Neural cell (in vitro differentiated cells): ENCODE measurements around the gene DNMT3B. TPM values are rescaled to one million over a fixed set of nuclear protein-coding genes. Genes with fewer than 3 reads are reported as not detected.

Experiments
- H2AFZ ChIP-seq: fragments of 200-600, 300-800 bp; sonication (generic), shearing (Covaris generic); 2 replicates; pipeline ENCODE4 v1.6.0; 2014; ENCODE audit warnings: low read depth, mild to moderate bottlenecking, antibody characterized with exemption, low read length, moderate library complexity
- H3F3A ChIP-seq: fragments of 200-600 bp; shearing (Covaris generic); 2 replicates; pipeline ENCODE4 v1.6.1; 2016; ENCODE audit warnings: mild to moderate bottlenecking, moderate library complexity, mixed read lengths, antibody characterized with exemption, low read length; ENCODE audit not compliant: insufficient read depth, poor library complexity, severe bottlenecking
- H3K27ac ChIP-seq: fragments of 200-600, 300-800 bp; sonication (generic), shearing (Covaris generic); 2 replicates; pipeline ENCODE4 v1.5.1; 2014; ENCODE audit warnings: mild to moderate bottlenecking, low read length, moderate library complexity
- H3K27me3 ChIP-seq: fragments of 300-800, 200-600 bp; sonication (generic), shearing (Covaris generic); 2 replicates; pipeline ENCODE4 v1.6.0; 2014; ENCODE audit warnings: mild to moderate bottlenecking, low read depth, low read length, moderate library complexity; ENCODE audit not compliant: insufficient read depth
- H3K36me3 ChIP-seq: fragments of 300-800, 200-600 bp; sonication (generic), shearing (Covaris generic); 2 replicates; pipeline ENCODE4 v1.5.1; 2014; ENCODE audit warnings: mild to moderate bottlenecking, antibody characterized with exemption, low read length, moderate library complexity; ENCODE audit not compliant: insufficient read depth
- H3K4me2 ChIP-seq: fragments of 300-800, 200-600 bp; sonication (generic), shearing (Covaris generic); 2 replicates; pipeline ENCODE4 v1.6.0; 2014; ENCODE audit warnings: mild to moderate bottlenecking, low read length
- H3K4me3 ChIP-seq: fragments of 300-800, 200-600 bp; sonication (generic), shearing (Covaris generic); 2 replicates; pipeline ENCODE4 v1.5.1; 2014; ENCODE audit warnings: mild to moderate bottlenecking, low read length, moderate library complexity
- H3K79me2 ChIP-seq: fragments of 200-600 bp; shearing (Covaris generic); replicated peaks from 2 replicates; pipeline ENCODE4 v1.6.0; 2014; ENCODE audit warnings: mild to moderate bottlenecking, low read length, moderate library complexity; ENCODE audit not compliant: insufficient read depth
- H3K9ac ChIP-seq: fragments of 300-800, 200-600 bp; sonication (generic), shearing (Covaris generic); 2 replicates; pipeline ENCODE4 v1.6.1; 2016; ENCODE audit warnings: mild to moderate bottlenecking, low read length, mixed read lengths
- H3K9me2 ChIP-seq: fragments of 200-600 bp; shearing (Covaris generic); 2 replicates; pipeline ENCODE4 v1.6.1; 2016; ENCODE audit warnings: mild to moderate bottlenecking, low read length, mixed read lengths; ENCODE audit not compliant: insufficient read depth
- H3K9me3 ChIP-seq: fragments of 200-600, 300-800 bp; sonication (generic), shearing (Covaris generic); 2 replicates; pipeline ENCODE4 v1.6.1; 2016; ENCODE audit warnings: mild to moderate bottlenecking, mixed run types, low read length, moderate library complexity, mixed read lengths
- H4K20me1 ChIP-seq: fragments of 200-600 bp; shearing (Covaris generic); 2 replicates; pipeline ENCODE4 v1.6.1; 2016; ENCODE audit warnings: mild to moderate bottlenecking, mixed run types; ENCODE audit not compliant: insufficient read depth
- CTCF ChIP-seq: fragments of 450-650 bp; IDR thresholded peaks from 2 replicates; pipeline ENCODE4 v1.5.1; 2014; ENCODE audit warnings: antibody characterized with exemption, mild to moderate bottlenecking, moderate library complexity; ENCODE audit not compliant: poor library complexity, severe bottlenecking
- EP300 ChIP-seq: fragments of 450-650 bp; conservative IDR thresholded peaks from 2 replicates; pipeline ENCODE4 v1.6.1; 2014; ENCODE audit warnings: antibody characterized with exemption, mild to moderate bottlenecking, moderate library complexity; ENCODE audit not compliant: poor library complexity, severe bottlenecking
- EZH2 ChIP-seq: fragments of 200-600, 300-800 bp; shearing (Covaris generic), sonication (generic); IDR thresholded peaks from 2 replicates; pipeline ENCODE4 v1.6.1; 2014; ENCODE audit warnings: antibody characterized with exemption, low read length, borderline replicate concordance, mild to moderate bottlenecking; ENCODE audit not compliant: insufficient read depth, poor library complexity, severe bottlenecking
- MXI1 ChIP-seq: fragments of 450-650 bp; conservative IDR thresholded peaks from 2 replicates; pipeline ENCODE4 v1.6.1; 2014; ENCODE audit warnings: antibody characterized with exemption, mild to moderate bottlenecking; ENCODE audit not compliant: poor library complexity, severe bottlenecking
- POLR2AphosphoS5 ChIP-seq: IDR thresholded peaks from 2 replicates; pipeline ENCODE4 v1.6.1; 2012
- RAD21 ChIP-seq: fragments of 450-650 bp; conservative IDR thresholded peaks from 2 replicates; pipeline ENCODE4 v1.6.1; 2014; ENCODE audit warnings: antibody characterized with exemption, mild to moderate bottlenecking, moderate library complexity
- REST ChIP-seq: IDR thresholded peaks from 2 replicates; pipeline ENCODE4 v1.6.1; 2012; ENCODE audit warnings: borderline replicate concordance
- SMC3 ChIP-seq: fragments of 450-650 bp; conservative IDR thresholded peaks from 2 replicates; pipeline ENCODE4 v1.6.1; 2014; ENCODE audit warnings: antibody characterized with exemption, mild to moderate bottlenecking, moderate library complexity; ENCODE audit not compliant: poor library complexity
- TAF1 ChIP-seq: IDR thresholded peaks from 2 replicates; pipeline ENCODE4 v1.6.1; 2012; ENCODE audit warnings: low read depth
- polyA plus RNA-seq: library from polyadenylated mRNA; depleted of rRNA; stranded (reverse); fragments of >200 nt; gene quantifications from 2 replicates; pipeline ENCODE4 v1.2.3, GENCODE V29; 2014

The DNMT3B gene
- polyA plus RNA-seq, 1 donor from 2014 or later: 8.7 TPM

- Histone ChIP-seq H3K9me3 (no peaks in the 10 kb centered on the region), H3K36me3 (no peaks in the 10 kb centered on the region), H4K20me1 (no peaks in the 10 kb centered on the region), H3K9ac (no peak overlapping the region), H2AFZ (no peak overlapping the region), H3K4me2 (no peak overlapping the region), H3K27me3 (no peaks in the 10 kb centered on the region), H3K27ac (no peak overlapping the region), H3F3A (no peaks in the 10 kb centered on the region), H3K9me2 (no peaks in the 10 kb centered on the region), H3K79me2 (no peaks in the 10 kb centered on the region), H3K4me3 (no peak overlapping the region)
- TF ChIP-seq EZH2 (no peak), TAF1 (no peak), RAD21 (no peak), MXI1 (no peak), SMC3 (no peak), REST (no peak), CTCF (no peak), EP300 (no peak), POLR2AphosphoS5 (no peak)
These were observed 48.8 kb downstream of the DNMT3B start for GRCh38 chr20:32810941-32811340.

DNA sequence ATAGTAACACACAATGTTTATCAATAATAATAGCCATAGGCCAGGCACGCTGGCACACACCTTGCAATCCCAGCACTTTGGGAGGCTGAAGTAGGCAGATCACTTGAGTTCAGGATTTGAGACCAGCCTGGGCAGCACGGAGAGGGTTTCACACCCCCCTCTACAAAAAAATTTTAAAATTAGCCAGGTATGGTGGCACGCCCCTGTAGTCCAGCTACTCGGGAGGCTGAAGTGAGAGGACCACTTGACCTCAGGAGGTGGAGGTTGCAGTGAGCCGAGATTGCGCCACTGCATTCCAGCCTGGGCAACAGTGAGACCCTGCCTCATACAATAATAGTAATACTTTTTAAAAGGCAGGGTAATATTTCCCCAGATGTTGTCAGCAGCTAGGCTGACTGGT is 49.7 kb downstream of the DNMT3B start:
- Histone ChIP-seq H3K9me3 (no peaks in the 10 kb centered on the region), H3K9me2 (no peaks in the 10 kb centered on the region), H2AFZ (no peak overlapping the region), H3K27ac (no peak overlapping the region), H3K9ac (no peak overlapping the region), H3K79me2 (no peaks in the 10 kb centered on the region), H4K20me1 (no peaks in the 10 kb centered on the region), H3K36me3 (no peaks in the 10 kb centered on the region), H3K4me2 (no peak overlapping the region), H3K27me3 (no peaks in the 10 kb centered on the region), H3F3A (no peaks in the 10 kb centered on the region), H3K4me3 (no peak overlapping the region)
- no peak for TF ChIP-seq SMC3
- TF ChIP-seq TAF1: no peak
- no peak for TF ChIP-seq POLR2AphosphoS5
- TF ChIP-seq CTCF: no peak
